ENCODE results near the gene ZIC2. TPM values are rescaled to one million over a fixed set of nuclear protein-coding genes. Genes with fewer than 3 reads are reported as not detected.
A peak's percentile ranks its signal among the peaks of the same experiment; 100 is the strongest.

ZIC2 gene
- total RNA-seq, 1 donor from 2014 or later, result not detected

GRCh38 chr13:99971576-99972189 lies 9.9 kb upstream of the ZIC2 start, which contains the start of gene ZIC5:
ZIC5 (minus strand) TSS chr13:99971767; CDS start chr13:99971603, 164 bp downstream.
- no peak for DNase-seq
- ATAC-seq, result no peak

GRCh38 chr13:99972190-99972731 lies 9.3 kb upstream of the ZIC2 start:
- no peak for DNase-seq
- intact Hi-C loops (cut with micrococcal nuclease), result no loop called here
- no peak for ATAC-seq

More at GRCh38 chr13:99971576-99972189, 9.9 kb upstream of the ZIC2 start, which contains the start of gene ZIC5:
- intact Hi-C loops (cut with micrococcal nuclease), result no loop called here

GRCh38 chr13:99973163-99973807 lies 8.3 kb upstream of the ZIC2 start:
- ATAC-seq (no peak), DNase-seq (no peak)
- intact Hi-C loops (cut with micrococcal nuclease), result no loop called here

GRCh38 chr13:99973808-99974185 lies 7.8 kb upstream of the ZIC2 start:
- intact Hi-C loops (cut with micrococcal nuclease), result no loop called here
- no peak for DNase-seq
- ATAC-seq, result no peak

- ATAC-seq, result no peak
- no peak for DNase-seq
- intact Hi-C loops (cut with micrococcal nuclease), result no loop called here
Measured at GRCh38 chr13:99974296-99974938, 7.2 kb upstream of the ZIC2 start.

- intact Hi-C loops (cut with micrococcal nuclease), result no loop called here
- DNase-seq, result no peak
Measured at GRCh38 chr13:99974939-99975561, 6.5 kb upstream of the ZIC2 start.

GRCh38 chr13:99975626-99976025 lies 6.0 kb upstream of the ZIC2 start:
- ATAC-seq (no peak), DNase-seq (no peak)
- intact Hi-C loops (cut with micrococcal nuclease), result no loop called here

More at GRCh38 chr13:99974939-99975561, 6.5 kb upstream of the ZIC2 start:
- ATAC-seq, result no peak

GRCh38 chr13:99976575-99976974 lies 5.0 kb upstream of the ZIC2 start:
- intact Hi-C loops (cut with micrococcal nuclease), result no loop called here
- ATAC-seq (no peak), DNase-seq (no peak)

- ATAC-seq (no peak), DNase-seq (no peak)
- intact Hi-C loops (cut with micrococcal nuclease), result no loop called here
Measured at GRCh38 chr13:99977334-99977911, 4.2 kb upstream of the ZIC2 start.

- intact Hi-C loops (cut with micrococcal nuclease), result no loop called here
- no peak for ATAC-seq
- DNase-seq, result peak; percentile 8
Measured at GRCh38 chr13:99977912-99978798, 3.4 kb upstream of the ZIC2 start.

- intact Hi-C loops (cut with micrococcal nuclease), result no loop called here
- ATAC-seq, result no peak
- no peak for DNase-seq
Measured at GRCh38 chr13:99978799-99979452, 2.7 kb upstream of the ZIC2 start.

GRCh38 chr13:99979453-99980200 lies 2.0 kb upstream of the ZIC2 start:
- ATAC-seq, result no peak
- intact Hi-C loops (cut with micrococcal nuclease), result no loop called here
- DNase-seq, result peak; percentile 24

- ATAC-seq (peak; percentile 96), DNase-seq (peak; percentile 79)
- intact Hi-C loops (cut with micrococcal nuclease), result no loop called here
Measured at GRCh38 chr13:99980201-99980823, 1.3 kb upstream of the ZIC2 start.

- DNase-seq, result no peak
- intact Hi-C loops (cut with micrococcal nuclease), result no loop called here
- peak; percentile 40 for ATAC-seq
Measured at GRCh38 chr13:99980824-99981734, 505 bp upstream of the ZIC2 start.

- ATAC-seq, result no peak
- intact Hi-C loops (cut with micrococcal nuclease), result no loop called here
- no peak for DNase-seq
Measured at GRCh38 chr13:99982036-99982730, 599 bp downstream of the ZIC2 start.

Data from left ventricle myocardium superior (tissue), 1 donor.